ENCODE data around the gene SLC39A11. TPM values are rescaled to one million over a fixed set of nuclear protein-coding genes. Genes with fewer than 3 reads are reported as not detected.
A peak's percentile ranks its signal among the peaks of the same experiment; 100 is the strongest.
"Not testable (repeated sequence)": the region's sequence is repeated elsewhere in the genome, so short reads cannot be mapped to it uniquely, and the experiment has no call there.

Gene SLC39A11
- total RNA-seq, 1 donor from 2014 or later = 5.5 TPM

- Histone ChIP-seq H3K4me3 (no peak overlapping the region), H3K4me2 (no peak overlapping the region), H3K79me2 (ENCODE audit: low read depth) (no peaks in the 10 kb centered on the region), H3K27ac (no peak overlapping the region), H3F3A (ENCODE audit: low read depth) (no peaks in the 10 kb centered on the region), H3K9ac (no peak overlapping the region), H3K27me3 (no peaks in the 10 kb centered on the region), H2AFZ (replicated peaks) (no peak overlapping the region), H3K4me1 (no peaks in the 10 kb centered on the region), H3K9me3 (ENCODE audit: low read depth) (no peaks in the 10 kb centered on the region), H4K20me1 (ENCODE audit: low read depth) (no peaks in the 10 kb centered on the region), H3K36me3 (no peaks in the 10 kb centered on the region)
- Mint-ChIP-seq H3K36me3 (no peaks in the 10 kb centered on the region), H3K27me3 (ENCODE audit: insufficient read depth, low read depth) (peaks cover 6% of the 10 kb centered on the region), H3K27ac (peak overlapping the region; percentile 15), H3K4me1 (peaks cover 6% of the 10 kb centered on the region), H3K4me3 (no peak overlapping the region), H3K9me3 (no peaks in the 10 kb centered on the region)
- no peak for DNase-seq (ENCODE audit: low spot score)
- TF ChIP-seq EZH2phosphoT487 (IDR thresholded peaks at IDR 0.05) = no peak
- TF ChIP-seq CTCF (IDR thresholded peaks at IDR 0.05) = no peak
- TF ChIP-seq EZH2 (IDR thresholded peaks at IDR 0.05) = no peak
These were observed 309.3 kb downstream of the SLC39A11 start for GRCh38 chr17:72782985-72783701.

GRCh38 chr17:72782437-72782836 lies 310.1 kb downstream of the SLC39A11 start:
- H3K9me3 ChIP-seq (ENCODE audit: low read depth); H3K9me3 Mint-ChIP-seq; H2AFZ ChIP-seq (replicated peaks); H3K9ac ChIP-seq; H3K4me1 ChIP-seq; H4K20me1 ChIP-seq (ENCODE audit: low read depth); H3K36me3 ChIP-seq; H3K27ac ChIP-seq; DNase-seq (ENCODE audit: low spot score); H3K4me3 Mint-ChIP-seq; H3K4me1 Mint-ChIP-seq; H3K27me3 ChIP-seq; H3K27ac Mint-ChIP-seq; H3K4me2 ChIP-seq; H3K36me3 Mint-ChIP-seq; H3F3A ChIP-seq (ENCODE audit: low read depth); H3K4me3 ChIP-seq; H3K79me2 ChIP-seq (ENCODE audit: low read depth); H3K27me3 Mint-ChIP-seq (ENCODE audit: insufficient read depth, low read depth): not testable (repeated sequence)

GRCh38 chr17:72778169-72779151 lies 314.0 kb downstream of the SLC39A11 start:
- Histone ChIP-seq H3K79me2 (ENCODE audit: low read depth) (no peaks in the 10 kb centered on the region), H3K9ac (no peak overlapping the region), H3K27ac (no peak overlapping the region), H4K20me1 (ENCODE audit: low read depth) (no peaks in the 10 kb centered on the region), H3K36me3 (no peaks in the 10 kb centered on the region), H3K4me1 (peaks cover 7% of the 10 kb centered on the region), H3K4me3 (no peak overlapping the region), H3K27me3 (no peaks in the 10 kb centered on the region), H3K4me2 (no peak overlapping the region), H3K9me3 (ENCODE audit: low read depth) (no peaks in the 10 kb centered on the region), H3F3A (ENCODE audit: low read depth) (no peaks in the 10 kb centered on the region), H2AFZ (replicated peaks) (no peak overlapping the region)
- Mint-ChIP-seq H3K9me3 (no peaks in the 10 kb centered on the region), H3K4me1 (peaks cover 14% of the 10 kb centered on the region), H3K27me3 (ENCODE audit: insufficient read depth, low read depth) (peaks cover 8% of the 10 kb centered on the region), H3K36me3 (no peaks in the 10 kb centered on the region), H3K4me3 (no peak overlapping the region), H3K27ac (no peak overlapping the region)
- DNase-seq (ENCODE audit: low spot score) = no peak
- TF ChIP-seq EZH2 (IDR thresholded peaks at IDR 0.05) (no peak), EZH2phosphoT487 (IDR thresholded peaks at IDR 0.05) (no peak), CTCF (IDR thresholded peaks at IDR 0.05) (no peak)
